Stimulated activated CD4-positive, alpha-beta T cell treated with anti-CD3 and anti-CD28 coated beads, Interleukin-4, amount 100 ng/mL, for 1 hour (primary cell): ENCODE data around the gene MAFF.
A peak's percentile ranks its signal among the peaks of the same experiment; 100 is the strongest.
"Not testable (repeated sequence)": the region's sequence is repeated elsewhere in the genome, so short reads cannot be mapped to it uniquely, and the experiment has no call there.

Experiments
- DNase-seq: peaks from one replicate; pipeline ENCODE4 v3.0.0-alpha.2; 2020

The MAFF gene

GRCh38 chr22:38201711-38202436 is at the start of gene MAFF:
TSS of gene MAFF (plus strand) at chr22:38201994. CDS start at chr22:38213854, 11,860 bp downstream.
- peak; percentile 85 for DNase-seq

GRCh38 chr22:38153821-38154562 is 47.8 kb upstream of the MAFF start:
- DNase-seq, result no peak

GRCh38 chr22:38154563-38154915 is 47.3 kb upstream of the MAFF start:
- DNase-seq, result not testable (repeated sequence)

GRCh38 chr22:38155703-38156102 is 46.1 kb upstream of the MAFF start:
- DNase-seq, result no peak

- no peak for DNase-seq
These were observed 38.6 kb upstream of the MAFF start for GRCh38 chr22:38162881-38163843.

GRCh38 chr22:38163844-38164550 is 37.8 kb upstream of the MAFF start:
- no peak for DNase-seq

- DNase-seq, result no peak
These were observed 37.3 kb upstream of the MAFF start for GRCh38 chr22:38164551-38164918.

GRCh38 chr22:38165922-38166593 is 35.7 kb upstream of the MAFF start:
- no peak for DNase-seq

GRCh38 chr22:38167988-38168407 is 33.8 kb upstream of the MAFF start:
- DNase-seq, result no peak

- DNase-seq, result no peak
These were observed 32.7 kb upstream of the MAFF start for GRCh38 chr22:38169116-38169515.

- no peak for DNase-seq
These were observed 31.3 kb upstream of the MAFF start for GRCh38 chr22:38170469-38170868.

- no peak for DNase-seq
These were observed 29.6 kb upstream of the MAFF start for GRCh38 chr22:38171927-38172831.

- DNase-seq, result no peak
These were observed 28.8 kb upstream of the MAFF start for GRCh38 chr22:38172832-38173640.

- no peak for DNase-seq
These were observed 28.2 kb upstream of the MAFF start for GRCh38 chr22:38173641-38173906.

GRCh38 chr22:38174626-38175025 is 27.2 kb upstream of the MAFF start:
- DNase-seq, result no peak

GRCh38 chr22:38175206-38176118 is 26.3 kb upstream of the MAFF start:
- DNase-seq, result no peak

GRCh38 chr22:38176170-38176741 is 25.5 kb upstream of the MAFF start:
- no peak for DNase-seq

- DNase-seq, result no peak
These were observed 24.8 kb upstream of the MAFF start for GRCh38 chr22:38177044-38177443.

GRCh38 chr22:38177571-38177925 is 24.2 kb upstream of the MAFF start:
- not testable (repeated sequence) for DNase-seq
